Vagina (tissue), 2 donors: ENCODE data around the gene SSR4. TPM values are rescaled to one million over a fixed set of nuclear protein-coding genes. Genes with fewer than 3 reads are reported as not detected.

ENCODE experiments used
- DNase-seq, 2 donors: peaks; one replicate each; pipeline ENCODE4 v3.0.0-alpha.2; 2017; ENCODE audit errors: extremely low spot score in 2 of 2
- H3K27ac ChIP-seq: fragments of 200-600 bp; sonication (generic); one replicate; pipeline ENCODE4 v1.5.1; 2019
- H3K27me3 ChIP-seq: fragments of 200-600 bp; sonication (generic); one replicate; pipeline ENCODE4 v1.5.1; 2019
- H3K36me3 ChIP-seq, 2 donors: fragments of 200-600 bp; sonication (generic); one replicate each; pipeline ENCODE4 v1.5.1; 2017 to 2019
- H3K4me1 ChIP-seq: fragments of 200-600 bp; sonication (generic); one replicate; pipeline ENCODE4 v1.5.1; 2019
- H3K4me3 ChIP-seq, 2 donors: fragments of 200-600 bp; sonication (generic); 1 replicate in 1 of 2; 2 replicates in 1 of 2; pipeline ENCODE4 v1.5.1; 2016 to 2019
- H3K9me3 ChIP-seq: fragments of 200-600 bp; sonication (generic); one replicate; pipeline ENCODE4 v1.5.1; 2019
- POLR2A ChIP-seq, 2 donors: fragments of 450-650 bp; IDR thresholded peaks; one replicate each; pipeline ENCODE4 v1.6.1; 2017; ENCODE audit warnings: antibody characterized with exemption in 2 of 2, mild to moderate bottlenecking in 2 of 2, moderate library complexity in 2 of 2
- POLR2AphosphoS5 ChIP-seq, 2 donors: sonication (generic); formaldehyde crosslinking; IDR thresholded peaks; one replicate each; pipeline ENCODE4 v1.9.0; 2017; ENCODE audit warnings: antibody characterized with exemption in 2 of 2, mild to moderate bottlenecking in 2 of 2, low read depth in 1 of 2; ENCODE audit not compliant: insufficient read depth in 1 of 2
- intact Hi-C: fragments of 100-400 bp; cut with DNase I; formaldehyde crosslinking; loops from one replicate; pipeline ENCODE4 v1.15.1; 2023
- total RNA-seq: library from RNA; depleted of rRNA; stranded (reverse); fragments of >200 nt; gene quantifications from one replicate; pipeline ENCODE4 v1.2.3, GENCODE V29; 2016
- TF ChIP-seq, protein P1 (sequence below), 3 experiments: fragments of 450-650 bp in 2 of 3; fragments of 200-600 bp in 1 of 3; sonication (generic) in 1 of 3; IDR thresholded peaks; one replicate each; pipeline ENCODE4 v1.5.1; 2017 to 2019; ENCODE audit warnings: antibody characterized with exemption in 3 of 3, mild to moderate bottlenecking in 2 of 3, moderate library complexity in 2 of 3

The SSR4 gene
- total RNA-seq, 1 donor from 2014 or later = 250 TPM

DNA sequence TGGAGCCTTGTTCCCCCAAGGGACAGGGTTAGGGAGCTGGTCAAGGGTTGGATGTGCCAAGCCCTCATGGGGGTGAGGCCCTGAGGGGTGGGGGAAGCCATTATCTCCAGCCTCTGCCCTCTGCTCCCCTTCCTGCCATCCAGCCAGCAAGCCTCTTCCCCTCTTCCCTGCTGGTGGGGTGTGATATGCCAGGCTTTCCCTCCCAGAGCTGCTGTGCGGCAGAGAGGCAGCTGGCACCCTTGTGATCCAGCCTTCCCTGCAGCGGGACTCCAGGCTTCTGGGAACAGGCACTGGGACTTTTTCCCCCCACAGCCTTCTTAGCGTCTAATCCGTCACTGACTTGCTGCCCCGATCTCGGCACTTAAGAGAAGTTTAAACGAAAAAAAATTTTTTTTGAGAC lies 6.3 kb downstream of the SSR4 start:
- H3K4me3 ChIP-seq = no peak overlapping the region
- no peak for DNase-seq

DNA sequence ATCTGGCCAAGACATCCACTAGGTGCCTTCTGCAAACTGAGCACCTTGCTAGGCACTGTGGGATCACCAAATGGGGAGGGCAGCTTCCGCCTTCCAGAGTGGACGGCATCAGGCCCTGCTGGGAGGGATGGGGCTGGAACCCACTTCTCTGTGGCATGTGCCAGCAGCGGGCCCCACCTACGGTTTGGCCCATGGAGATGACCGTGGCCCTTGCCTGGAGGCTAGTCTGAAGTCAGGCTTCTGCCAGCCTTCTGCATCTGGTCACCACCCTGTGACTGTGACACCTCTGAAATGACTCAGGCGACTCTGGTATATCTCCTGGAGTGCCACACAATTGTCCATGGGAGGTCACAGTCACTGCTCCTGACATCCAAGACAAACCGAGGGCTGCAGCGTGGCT lies 7.2 kb downstream of the SSR4 start:
- DNase-seq = no peak

More for the DNA sequence above, 6.3 kb downstream of the SSR4 start:
- Histone ChIP-seq H3K27ac (no peak overlapping the region), H3K4me1 (peaks cover 5% of the 10 kb centered on the region), H3K36me3 (peaks cover 0 to 21% of the 10 kb centered on the region in 2 donors), H3K9me3 (no peaks in the 10 kb centered on the region), H3K27me3 (no peaks in the 10 kb centered on the region)
- intact Hi-C loops = no loop called here
- TF ChIP-seq POLR2A (IDR thresholded peaks at IDR 0.05) = no peak
- TF ChIP-seq, protein P1, sequence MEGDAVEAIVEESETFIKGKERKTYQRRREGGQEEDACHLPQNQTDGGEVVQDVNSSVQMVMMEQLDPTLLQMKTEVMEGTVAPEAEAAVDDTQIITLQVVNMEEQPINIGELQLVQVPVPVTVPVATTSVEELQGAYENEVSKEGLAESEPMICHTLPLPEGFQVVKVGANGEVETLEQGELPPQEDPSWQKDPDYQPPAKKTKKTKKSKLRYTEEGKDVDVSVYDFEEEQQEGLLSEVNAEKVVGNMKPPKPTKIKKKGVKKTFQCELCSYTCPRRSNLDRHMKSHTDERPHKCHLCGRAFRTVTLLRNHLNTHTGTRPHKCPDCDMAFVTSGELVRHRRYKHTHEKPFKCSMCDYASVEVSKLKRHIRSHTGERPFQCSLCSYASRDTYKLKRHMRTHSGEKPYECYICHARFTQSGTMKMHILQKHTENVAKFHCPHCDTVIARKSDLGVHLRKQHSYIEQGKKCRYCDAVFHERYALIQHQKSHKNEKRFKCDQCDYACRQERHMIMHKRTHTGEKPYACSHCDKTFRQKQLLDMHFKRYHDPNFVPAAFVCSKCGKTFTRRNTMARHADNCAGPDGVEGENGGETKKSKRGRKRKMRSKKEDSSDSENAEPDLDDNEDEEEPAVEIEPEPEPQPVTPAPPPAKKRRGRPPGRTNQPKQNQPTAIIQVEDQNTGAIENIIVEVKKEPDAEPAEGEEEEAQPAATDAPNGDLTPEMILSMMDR (IDR thresholded peaks at IDR 0.05) = no peak
- TF ChIP-seq POLR2AphosphoS5 (IDR thresholded peaks at IDR 0.05; ENCODE audit: insufficient read depth in 1 of 2, low read depth in 1 of 2) = no peak

DNA sequence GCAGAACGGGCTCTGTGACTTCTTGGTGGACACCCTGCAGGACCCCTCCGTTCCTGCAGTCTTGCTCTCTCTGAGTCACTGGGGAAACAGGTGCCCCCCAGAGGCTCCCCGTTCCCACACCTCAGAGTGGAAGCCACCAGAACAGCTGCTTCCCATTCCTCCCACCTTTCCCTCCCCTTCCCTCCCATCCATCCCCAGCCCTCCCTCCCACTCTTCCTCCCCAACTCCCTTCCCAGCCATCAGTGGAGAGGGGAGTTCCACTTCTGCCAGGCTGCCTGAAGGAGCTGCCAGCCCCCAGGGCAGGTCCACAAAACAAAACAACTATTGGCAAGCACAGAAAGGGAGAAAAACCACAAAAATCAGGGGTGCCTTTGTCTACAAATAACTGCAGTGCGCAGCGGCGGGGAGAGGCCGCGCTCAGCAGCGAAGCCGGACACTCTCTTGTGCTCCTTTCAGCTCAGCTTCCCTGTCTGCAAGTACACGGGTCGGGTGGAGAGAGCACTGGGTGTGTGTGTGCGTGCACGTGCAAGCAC lies 8.1 kb downstream of the SSR4 start:
- intact Hi-C loops = no loop called here
- H3K9me3 ChIP-seq = no peaks in the 10 kb centered on the region
- DNase-seq = no peak
- TF ChIP-seq POLR2AphosphoS5 (IDR thresholded peaks at IDR 0.05; ENCODE audit: insufficient read depth in 1 of 2, low read depth in 1 of 2) (no peak), POLR2A (IDR thresholded peaks at IDR 0.05) (no peak)
- TF ChIP-seq, protein P1 (IDR thresholded peaks at IDR 0.05) = no peak
- H3K4me3 ChIP-seq = no peak overlapping the region
- H3K27me3 ChIP-seq = no peaks in the 10 kb centered on the region
- H3K36me3 ChIP-seq = peaks cover 0 to 13% of the 10 kb centered on the region in 2 donors
- H3K4me1 ChIP-seq = no peaks in the 10 kb centered on the region
- no peak overlapping the region for H3K27ac ChIP-seq

More for the DNA sequence above, 7.2 kb downstream of the SSR4 start:
- intact Hi-C loops = no loop called here
- Histone ChIP-seq H3K27me3 (no peaks in the 10 kb centered on the region), H3K36me3 (peaks cover 0 to 21% of the 10 kb centered on the region in 2 donors), H3K4me3 (no peak overlapping the region), H3K27ac (no peak overlapping the region), H3K9me3 (no peaks in the 10 kb centered on the region), H3K4me1 (no peaks in the 10 kb centered on the region)
- no peak for TF ChIP-seq POLR2A (IDR thresholded peaks at IDR 0.05)
- no peak for TF ChIP-seq POLR2AphosphoS5 (IDR thresholded peaks at IDR 0.05; ENCODE audit: insufficient read depth in 1 of 2, low read depth in 1 of 2)
- TF ChIP-seq, protein P1 (IDR thresholded peaks at IDR 0.05) = no peak

DNA sequence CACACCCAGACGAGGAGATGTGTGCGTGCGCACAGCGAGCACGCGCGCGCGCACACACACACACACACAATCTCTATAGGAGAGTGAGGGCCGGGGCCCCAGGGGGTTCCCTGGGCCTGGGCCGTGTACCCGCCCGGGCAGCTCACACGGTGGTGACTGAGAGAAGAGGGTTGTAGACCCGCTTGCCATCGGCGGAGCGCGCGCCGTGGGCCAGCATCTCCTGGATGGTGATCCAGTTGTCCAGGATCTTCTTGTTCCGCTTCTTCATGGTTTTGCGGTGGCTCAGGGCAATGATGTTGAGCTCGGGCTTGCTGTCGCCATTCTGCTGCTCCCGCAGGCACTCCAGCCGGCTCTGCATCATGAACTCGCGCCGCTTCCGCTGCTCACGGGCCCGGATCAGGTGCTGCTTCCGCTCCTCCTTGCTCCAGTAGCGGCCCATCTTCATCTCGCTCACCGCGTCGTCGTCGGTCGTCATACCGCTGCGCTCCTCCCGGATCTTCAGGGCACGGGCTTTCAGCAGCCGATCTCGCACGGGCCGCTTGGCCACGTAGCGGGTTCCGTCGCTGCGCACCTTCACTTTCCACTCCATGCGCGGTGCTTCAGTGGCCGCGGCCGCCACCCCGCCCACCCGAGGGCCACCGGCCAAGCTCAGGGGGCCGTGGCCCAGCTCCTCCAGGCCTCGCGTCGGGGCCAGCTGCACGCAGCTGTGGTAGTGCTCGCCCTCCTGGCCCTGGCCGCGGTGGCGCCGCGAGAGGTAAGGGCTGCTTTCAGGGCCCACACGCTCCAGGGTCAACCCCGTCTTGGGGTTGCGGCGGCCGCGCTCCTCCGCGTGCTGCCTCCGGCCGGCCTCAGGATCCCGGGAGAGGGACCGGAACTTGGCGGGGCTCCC lies 9.0 kb downstream of the SSR4 start:
- no peaks in the 10 kb centered on the region for H3K4me1 ChIP-seq
- no peak for DNase-seq
- no peak overlapping the region for H3K4me3 ChIP-seq
- H3K27me3 ChIP-seq = no peaks in the 10 kb centered on the region
- H3K36me3 ChIP-seq = peaks cover 0 to 4% of the 10 kb centered on the region in 2 donors
- no peak for TF ChIP-seq POLR2AphosphoS5 (IDR thresholded peaks at IDR 0.05; ENCODE audit: insufficient read depth in 1 of 2, low read depth in 1 of 2)
- intact Hi-C loops = no loop called here
- no peak overlapping the region for H3K27ac ChIP-seq
- no peaks in the 10 kb centered on the region for H3K9me3 ChIP-seq

DNA sequence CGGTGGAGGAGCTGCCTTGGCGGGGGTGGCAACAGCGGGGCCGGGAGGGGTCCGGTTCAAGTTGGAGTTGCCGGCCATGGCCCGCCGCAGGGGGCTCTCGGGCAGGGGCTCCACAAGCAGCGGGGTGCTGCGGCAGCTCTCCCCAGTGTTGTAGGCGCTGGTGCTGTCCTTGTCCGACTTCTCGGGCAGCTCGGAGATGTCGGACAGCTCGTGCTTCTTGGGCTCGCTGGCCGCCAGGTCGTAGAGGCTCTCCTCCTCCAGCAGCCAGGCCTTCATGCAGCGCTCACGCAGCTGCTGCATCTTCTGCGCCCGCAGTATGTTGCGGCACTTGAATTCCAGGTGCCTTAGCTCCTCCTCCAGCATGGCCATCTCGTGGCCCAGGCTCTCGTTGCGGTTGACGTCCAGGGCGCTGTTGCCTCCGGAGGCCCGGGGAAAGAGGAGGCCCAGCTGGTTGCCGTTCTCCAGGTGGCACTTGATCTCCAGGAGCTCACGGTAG lies 9.7 kb downstream of the SSR4 start:
- no peak for TF ChIP-seq POLR2A (IDR thresholded peaks at IDR 0.05)
- TF ChIP-seq, protein P1 (IDR thresholded peaks at IDR 0.05) = no peak
- no peak for TF ChIP-seq POLR2AphosphoS5 (IDR thresholded peaks at IDR 0.05; ENCODE audit: insufficient read depth in 1 of 2, low read depth in 1 of 2)
- no peaks in the 10 kb centered on the region for H3K36me3 ChIP-seq
- DNase-seq = no peak
- no peak overlapping the region for H3K4me3 ChIP-seq
- no peak overlapping the region for H3K27ac ChIP-seq
- intact Hi-C loops = no loop called here
- no peaks in the 10 kb centered on the region for H3K4me1 ChIP-seq
- H3K9me3 ChIP-seq = no peaks in the 10 kb centered on the region
- no peaks in the 10 kb centered on the region for H3K27me3 ChIP-seq
